ENCODE data around the gene CCDC90B. TPM values are rescaled to one million over a fixed set of nuclear protein-coding genes. Genes with fewer than 3 reads are reported as not detected.

Gene CCDC90B, protein sequence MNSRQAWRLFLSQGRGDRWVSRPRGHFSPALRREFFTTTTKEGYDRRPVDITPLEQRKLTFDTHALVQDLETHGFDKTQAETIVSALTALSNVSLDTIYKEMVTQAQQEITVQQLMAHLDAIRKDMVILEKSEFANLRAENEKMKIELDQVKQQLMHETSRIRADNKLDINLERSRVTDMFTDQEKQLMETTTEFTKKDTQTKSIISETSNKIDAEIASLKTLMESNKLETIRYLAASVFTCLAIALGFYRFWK
- total RNA-seq (2022; extraction: Qiagen RNA extraction; ENCODE audit: low read depth): 36.9 to 73.7 TPM (median 61.3 TPM) in 5 replicates

DNA sequence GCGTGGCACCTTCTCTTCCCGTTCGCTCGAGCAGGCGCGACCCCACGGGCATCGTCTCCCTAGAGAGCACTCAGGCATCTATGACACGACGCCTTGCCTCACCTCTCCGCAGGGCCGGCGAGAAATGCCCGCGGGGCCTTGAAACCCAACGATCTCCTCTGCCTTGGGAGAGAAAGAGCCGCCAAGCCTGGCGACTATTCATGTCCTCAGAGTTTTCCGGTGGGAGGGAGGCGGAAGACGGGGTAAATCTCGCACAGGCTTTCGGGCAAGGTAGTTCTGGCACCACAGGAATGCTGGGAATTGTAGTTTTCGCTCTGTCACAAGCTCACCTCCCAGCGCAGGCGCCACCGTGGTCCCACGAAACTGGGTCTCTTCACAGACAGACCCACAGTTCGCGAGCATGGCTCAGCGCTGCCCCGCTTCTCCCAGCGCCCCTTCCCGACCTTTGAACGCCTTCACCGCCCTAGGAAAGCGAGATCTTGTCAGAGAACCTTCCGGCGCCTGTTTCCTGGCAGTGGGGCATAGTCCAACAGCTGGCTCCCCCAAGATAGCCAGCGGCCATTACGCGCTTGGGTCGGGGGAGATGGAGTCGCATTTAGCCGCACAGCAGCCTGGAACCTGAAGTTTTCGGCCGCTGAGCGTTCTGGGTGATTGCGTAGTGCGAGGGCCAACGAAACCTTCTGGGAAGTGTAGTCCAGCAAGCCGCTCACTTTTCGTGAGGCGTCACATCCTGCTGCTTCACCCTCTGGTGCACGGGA lies at the start of gene CCDC90B:
Gene CCDC90B (minus strand): TSS at position 597 of the 758 bp plus-strand sequence. CDS start 395 bp downstream, at position 202.

Other genes starting within 250 kb of the CCDC90B start
- 5.8 to 7.4 TPM (median 6.1 TPM) in 5 replicates for gene RAB30, start 214.5 kb downstream of the CCDC90B start, total RNA-seq (2022; extraction: Qiagen RNA extraction; ENCODE audit: low read depth)
- gene PCF11, start 129.2 kb downstream of the CCDC90B start, total RNA-seq (2022; extraction: Qiagen RNA extraction; ENCODE audit: low read depth): 17.3 to 29.1 TPM (median 25.3 TPM) in 5 replicates
- gene ANKRD42, start 92.7 kb downstream of the CCDC90B start, total RNA-seq (2022; extraction: Qiagen RNA extraction; ENCODE audit: low read depth): 9.0 to 11.2 TPM (median 9.5 TPM) in 5 replicates

Data from A549 treated with RU486 at 1 μM for 4 hours (cell line).